Liver (tissue), 3 donors: Measurements from ENCODE around the gene ITPK1.

ENCODE experiments used
- ATF3 ChIP-seq: IDR thresholded peaks from 2 replicates; pipeline ENCODE4 v1.6.1; 2016; ENCODE audit warnings: antibody characterized with exemption
- CTCF ChIP-seq: fragments of 150-350 bp; IDR thresholded peaks from 2 replicates; pipeline ENCODE4 v1.5.1; 2017; ENCODE audit warnings: improper control_type of control experiment, low read depth, low read length; ENCODE audit not compliant: missing input control
- EGR1 ChIP-seq, 2 donors: IDR thresholded peaks; 2 replicates each; pipeline ENCODE4 v1.6.1; 2016 to 2018; ENCODE audit warnings: antibody characterized with exemption in 2 of 2, low read depth in 2 of 2
- GABPA ChIP-seq, 2 donors: IDR thresholded peaks in 1 of 2; conservative IDR thresholded peaks in 1 of 2; 2 replicates each; pipeline ENCODE4 v1.6.1; 2016; ENCODE audit warnings: antibody characterized with exemption in 2 of 2, mild to moderate bottlenecking in 1 of 2, moderate library complexity in 1 of 2
- HNF4A ChIP-seq, 2 donors: conservative IDR thresholded peaks; 2 replicates each; pipeline ENCODE4 v1.6.1; 2016; ENCODE audit warnings: antibody characterized with exemption in 2 of 2, mild to moderate bottlenecking in 2 of 2
- JUND ChIP-seq, 2 donors: IDR thresholded peaks; 2 replicates each; pipeline ENCODE4 v1.6.1; 2016; ENCODE audit warnings: antibody characterized with exemption in 2 of 2
- MAX ChIP-seq: IDR thresholded peaks from 2 replicates; pipeline ENCODE4 v1.6.1; 2016; ENCODE audit warnings: antibody characterized with exemption
- NR2F2 ChIP-seq: IDR thresholded peaks from 2 replicates; pipeline ENCODE4 v1.6.1; 2016; ENCODE audit warnings: antibody characterized with exemption
- RAD21 ChIP-seq, 2 donors: IDR thresholded peaks; 2 replicates each; pipeline ENCODE4 v1.6.1; 2016; ENCODE audit warnings: antibody characterized with exemption in 2 of 2, mild to moderate bottlenecking in 2 of 2
- REST ChIP-seq: IDR thresholded peaks from 2 replicates; pipeline ENCODE4 v1.6.1; 2016; ENCODE audit warnings: antibody characterized with exemption, mild to moderate bottlenecking
- RXRA ChIP-seq, 2 donors: IDR thresholded peaks; 2 replicates each; pipeline ENCODE4 v1.6.1; 2017 to 2018; ENCODE audit warnings: antibody characterized with exemption in 2 of 2, mild to moderate bottlenecking in 1 of 2
- SP1 ChIP-seq: IDR thresholded peaks from 2 replicates; pipeline ENCODE4 v1.6.1; 2018; ENCODE audit warnings: antibody characterized with exemption, mild to moderate bottlenecking
- TAF1 ChIP-seq: conservative IDR thresholded peaks from 2 replicates; pipeline ENCODE4 v1.6.1; 2016; ENCODE audit warnings: antibody characterized with exemption, mild to moderate bottlenecking
- YY1 ChIP-seq: IDR thresholded peaks from 2 replicates; pipeline ENCODE4 v1.6.1; 2016; ENCODE audit warnings: antibody characterized with exemption, mild to moderate bottlenecking
- donor health status: healthy.
- donor health status: healthy.

- TF ChIP-seq JUND (IDR thresholded peaks at IDR 0.05) = no peak
- no peak for TF ChIP-seq CTCF
- TF ChIP-seq EGR1 (IDR thresholded peaks at IDR 0.05; ENCODE audit: low read depth in 2 of 2) = no peak
- no peak for TF ChIP-seq RAD21 (IDR thresholded peaks at IDR 0.05)
- no peak for TF ChIP-seq REST
- no peak for TF ChIP-seq YY1
- no peak for TF ChIP-seq NR2F2
- no peak for TF ChIP-seq HNF4A (conservative IDR thresholded peaks at IDR 0.05)
- no peak for TF ChIP-seq ATF3
- TF ChIP-seq SP1 = peak; percentile 0
- no peak for TF ChIP-seq GABPA (IDR thresholded peaks at IDR 0.05 in 1 of 2, conservative IDR thresholded peaks at IDR 0.05 in 1 of 2)
- no peak for TF ChIP-seq TAF1
- TF ChIP-seq MAX = no peak
- TF ChIP-seq RXRA (IDR thresholded peaks at IDR 0.05) = no peak
These were observed 83.2 kb downstream of the ITPK1 start for GRCh38 chr14:93032421-93032936.
